Inflammatory macrophage (primary cell): ENCODE measurements around the gene MEPE.

Experiments
- DNase-seq, 2 donors: peaks; one replicate each; pipeline ENCODE4 v3.0.0-alpha.2; 2020 to 2022

Gene MEPE

DNA sequence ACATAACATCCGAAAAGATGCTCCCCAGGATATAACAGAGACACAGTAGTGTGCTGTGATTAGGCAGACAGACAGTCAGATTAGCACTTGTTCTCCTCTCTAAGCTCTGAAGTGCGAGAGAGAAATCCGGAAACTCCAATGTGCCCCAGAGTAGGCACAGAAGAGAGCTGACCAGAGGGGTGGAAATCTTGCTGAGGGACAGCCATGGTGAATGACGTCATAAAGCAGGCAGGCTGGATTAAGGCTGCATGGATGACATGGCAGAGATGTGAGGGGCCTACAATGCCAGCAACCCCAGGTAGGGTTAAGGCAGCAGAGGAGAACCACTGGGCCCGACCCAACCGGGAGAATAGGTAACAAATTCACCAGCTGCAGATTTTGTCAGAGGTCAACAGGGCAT is 53.3 kb downstream of the MEPE start:
- DNase-seq = no peak

DNA sequence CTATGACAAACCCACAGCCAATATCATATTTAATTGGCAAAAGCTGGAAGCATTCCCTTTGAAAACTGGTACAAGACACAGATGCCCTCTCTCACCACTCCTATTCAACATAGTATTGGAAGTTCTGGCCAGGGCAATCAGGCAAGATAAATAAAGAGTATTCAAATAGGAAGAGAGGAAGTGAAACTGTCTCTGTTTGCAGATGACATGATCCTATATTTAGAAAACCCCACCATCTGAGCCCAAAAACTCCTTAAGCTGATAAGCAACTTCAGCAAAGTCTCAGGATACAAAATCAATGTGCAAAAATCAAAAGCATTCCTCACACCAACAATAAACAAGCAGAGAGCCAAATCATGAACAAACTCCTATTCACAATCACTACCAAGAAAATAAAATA is 58.0 kb downstream of the MEPE start:
- peak; percentile 21 to 26 for DNase-seq

- DNase-seq = peak; percentile 91 to 94
These were observed 63.3 kb downstream of the MEPE start for GRCh38 chr4:87895964-87896621.
